ENCODE measurements around the gene TAF4B. TPM values are rescaled to one million over a fixed set of nuclear protein-coding genes. Genes with fewer than 3 reads are reported as not detected.

Gene TAF4B
- total and polyA plus RNA-seq, 10 of the 15 experiments (the other 5 are each of a cell fraction or from before 2014, with no cell fraction given) = 2.3 to 15.0 (median 12.2) TPM

DNA sequence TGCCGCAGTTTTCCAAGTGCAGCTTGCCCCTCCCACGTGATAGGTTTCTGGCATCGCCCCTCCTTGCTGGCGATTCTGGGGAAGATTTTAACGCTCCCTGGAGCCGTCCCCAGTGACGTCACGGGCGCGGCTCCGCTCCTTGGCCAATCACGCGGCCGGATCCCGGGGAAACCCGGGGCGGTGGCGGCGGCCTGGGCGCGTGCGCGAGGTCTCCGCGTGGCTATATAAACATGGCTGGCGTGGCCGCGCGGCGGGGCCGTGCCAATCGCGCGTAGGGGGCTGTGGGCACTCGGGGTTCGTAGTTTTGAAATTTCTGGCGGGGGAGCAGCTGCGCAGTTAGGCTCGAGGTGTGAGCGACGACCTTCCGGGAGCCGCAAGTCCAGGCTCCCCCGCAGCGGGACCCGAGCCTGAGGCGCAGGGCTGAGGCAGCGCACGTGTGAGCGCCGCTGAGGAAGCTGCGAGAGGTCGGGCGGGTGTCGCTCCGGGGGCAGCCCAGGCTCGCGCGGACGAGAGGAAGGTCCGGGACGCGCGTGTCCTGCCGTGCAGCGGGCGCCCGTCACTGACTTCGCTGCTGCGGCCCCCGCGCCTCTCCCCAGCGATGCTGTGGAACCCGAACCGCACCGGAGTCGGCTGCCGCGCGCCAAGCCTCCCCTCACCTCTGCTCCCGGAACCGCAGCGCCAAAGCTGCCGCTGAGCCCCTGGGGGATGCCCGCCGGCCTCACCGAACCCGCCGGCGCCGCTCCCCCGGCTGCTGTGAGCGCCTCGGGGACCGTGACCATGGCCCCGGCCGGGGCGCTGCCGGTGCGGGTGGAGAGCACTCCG, at the start of gene TAF4B (continued):
- TF ChIP-seq, protein P1, sequence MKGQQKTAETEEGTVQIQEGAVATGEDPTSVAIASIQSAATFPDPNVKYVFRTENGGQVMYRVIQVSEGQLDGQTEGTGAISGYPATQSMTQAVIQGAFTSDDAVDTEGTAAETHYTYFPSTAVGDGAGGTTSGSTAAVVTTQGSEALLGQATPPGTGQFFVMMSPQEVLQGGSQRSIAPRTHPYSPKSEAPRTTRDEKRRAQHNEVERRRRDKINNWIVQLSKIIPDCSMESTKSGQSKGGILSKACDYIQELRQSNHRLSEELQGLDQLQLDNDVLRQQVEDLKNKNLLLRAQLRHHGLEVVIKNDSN (IDR thresholded peaks at IDR 0.05; ENCODE audit: borderline replicate concordance, extremely low read length, insufficient read depth, low read depth, low read length) = peak; percentile 65
- TF ChIP-seq RFX5 (IDR thresholded peaks at IDR 0.05; ENCODE audit: low read depth, low read length) = peak; percentile 82
- TF ChIP-seq YBX1 (IDR thresholded peaks at IDR 0.05) = no peak
- TF ChIP-seq, protein P2, sequence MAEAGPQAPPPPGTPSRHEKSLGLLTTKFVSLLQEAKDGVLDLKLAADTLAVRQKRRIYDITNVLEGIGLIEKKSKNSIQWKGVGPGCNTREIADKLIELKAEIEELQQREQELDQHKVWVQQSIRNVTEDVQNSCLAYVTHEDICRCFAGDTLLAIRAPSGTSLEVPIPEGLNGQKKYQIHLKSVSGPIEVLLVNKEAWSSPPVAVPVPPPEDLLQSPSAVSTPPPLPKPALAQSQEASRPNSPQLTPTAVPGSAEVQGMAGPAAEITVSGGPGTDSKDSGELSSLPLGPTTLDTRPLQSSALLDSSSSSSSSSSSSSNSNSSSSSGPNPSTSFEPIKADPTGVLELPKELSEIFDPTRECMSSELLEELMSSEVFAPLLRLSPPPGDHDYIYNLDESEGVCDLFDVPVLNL (IDR thresholded peaks at IDR 0.05; ENCODE audit: low read depth, low read length) = peak; percentile 77
- peak; percentile 87 for TF ChIP-seq DPF2 (IDR thresholded peaks at IDR 0.05)
- TF ChIP-seq IKZF2 (IDR thresholded peaks at IDR 0.05) = peak; percentile 64 to 80; a peak in 3 of 4 replicates
- peak; percentile 51; the same call in 1 of the 2 replicates for TF ChIP-seq NFYB (IDR thresholded peaks at IDR 0.05; ENCODE audit: insufficient read depth, low read depth, low read length)
- TF ChIP-seq NRF1 (conservative IDR thresholded peaks at IDR 0.05; ENCODE audit: low read depth, low read length) = peak; percentile 75
- TF ChIP-seq ETV6 (conservative IDR thresholded peaks at IDR 0.05 in 1 of 2, IDR thresholded peaks at IDR 0.05 in 1 of 2; ENCODE audit: borderline replicate concordance in 1 of 2, low read depth in 1 of 2) = no peak
- TF ChIP-seq, protein P3, sequence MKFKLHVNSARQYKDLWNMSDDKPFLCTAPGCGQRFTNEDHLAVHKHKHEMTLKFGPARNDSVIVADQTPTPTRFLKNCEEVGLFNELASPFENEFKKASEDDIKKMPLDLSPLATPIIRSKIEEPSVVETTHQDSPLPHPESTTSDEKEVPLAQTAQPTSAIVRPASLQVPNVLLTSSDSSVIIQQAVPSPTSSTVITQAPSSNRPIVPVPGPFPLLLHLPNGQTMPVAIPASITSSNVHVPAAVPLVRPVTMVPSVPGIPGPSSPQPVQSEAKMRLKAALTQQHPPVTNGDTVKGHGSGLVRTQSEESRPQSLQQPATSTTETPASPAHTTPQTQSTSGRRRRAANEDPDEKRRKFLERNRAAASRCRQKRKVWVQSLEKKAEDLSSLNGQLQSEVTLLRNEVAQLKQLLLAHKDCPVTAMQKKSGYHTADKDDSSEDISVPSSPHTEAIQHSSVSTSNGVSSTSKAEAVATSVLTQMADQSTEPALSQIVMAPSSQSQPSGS (IDR thresholded peaks at IDR 0.05; ENCODE audit: low read length) = no peak
- TF ChIP-seq POLR2AphosphoS5 (IDR thresholded peaks at IDR 0.05; ENCODE audit: low read length) = peak; percentile 85
- TF ChIP-seq ZNF217 (IDR thresholded peaks at IDR 0.05) = no peak; the same call in 1 of the 2 replicates
- TF ChIP-seq, protein P4, sequence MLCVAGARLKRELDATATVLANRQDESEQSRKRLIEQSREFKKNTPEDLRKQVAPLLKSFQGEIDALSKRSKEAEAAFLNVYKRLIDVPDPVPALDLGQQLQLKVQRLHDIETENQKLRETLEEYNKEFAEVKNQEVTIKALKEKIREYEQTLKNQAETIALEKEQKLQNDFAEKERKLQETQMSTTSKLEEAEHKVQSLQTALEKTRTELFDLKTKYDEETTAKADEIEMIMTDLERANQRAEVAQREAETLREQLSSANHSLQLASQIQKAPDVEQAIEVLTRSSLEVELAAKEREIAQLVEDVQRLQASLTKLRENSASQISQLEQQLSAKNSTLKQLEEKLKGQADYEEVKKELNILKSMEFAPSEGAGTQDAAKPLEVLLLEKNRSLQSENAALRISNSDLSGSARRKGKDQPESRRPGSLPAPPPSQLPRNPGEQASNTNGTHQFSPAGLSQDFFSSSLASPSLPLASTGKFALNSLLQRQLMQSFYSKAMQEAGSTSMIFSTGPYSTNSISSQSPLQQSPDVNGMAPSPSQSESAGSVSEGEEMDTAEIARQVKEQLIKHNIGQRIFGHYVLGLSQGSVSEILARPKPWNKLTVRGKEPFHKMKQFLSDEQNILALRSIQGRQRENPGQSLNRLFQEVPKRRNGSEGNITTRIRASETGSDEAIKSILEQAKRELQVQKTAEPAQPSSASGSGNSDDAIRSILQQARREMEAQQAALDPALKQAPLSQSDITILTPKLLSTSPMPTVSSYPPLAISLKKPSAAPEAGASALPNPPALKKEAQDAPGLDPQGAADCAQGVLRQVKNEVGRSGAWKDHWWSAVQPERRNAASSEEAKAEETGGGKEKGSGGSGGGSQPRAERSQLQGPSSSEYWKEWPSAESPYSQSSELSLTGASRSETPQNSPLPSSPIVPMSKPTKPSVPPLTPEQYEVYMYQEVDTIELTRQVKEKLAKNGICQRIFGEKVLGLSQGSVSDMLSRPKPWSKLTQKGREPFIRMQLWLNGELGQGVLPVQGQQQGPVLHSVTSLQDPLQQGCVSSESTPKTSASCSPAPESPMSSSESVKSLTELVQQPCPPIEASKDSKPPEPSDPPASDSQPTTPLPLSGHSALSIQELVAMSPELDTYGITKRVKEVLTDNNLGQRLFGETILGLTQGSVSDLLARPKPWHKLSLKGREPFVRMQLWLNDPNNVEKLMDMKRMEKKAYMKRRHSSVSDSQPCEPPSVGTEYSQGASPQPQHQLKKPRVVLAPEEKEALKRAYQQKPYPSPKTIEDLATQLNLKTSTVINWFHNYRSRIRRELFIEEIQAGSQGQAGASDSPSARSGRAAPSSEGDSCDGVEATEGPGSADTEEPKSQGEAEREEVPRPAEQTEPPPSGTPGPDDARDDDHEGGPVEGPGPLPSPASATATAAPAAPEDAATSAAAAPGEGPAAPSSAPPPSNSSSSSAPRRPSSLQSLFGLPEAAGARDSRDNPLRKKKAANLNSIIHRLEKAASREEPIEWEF (IDR thresholded peaks at IDR 0.05; ENCODE audit: insufficient replicate concordance, low read depth, low read length) = no peak
- 0 out of 2 replicates have a peak, but pooled peaks have one; percentile 7 for TF ChIP-seq MEF2A (IDR thresholded peaks at IDR 0.05; ENCODE audit: insufficient read depth, low read depth, low read length)
- TF ChIP-seq IRF4 (IDR thresholded peaks at IDR 0.05; ENCODE audit: low read depth, low read length) = no peak
- TF ChIP-seq, protein P5, sequence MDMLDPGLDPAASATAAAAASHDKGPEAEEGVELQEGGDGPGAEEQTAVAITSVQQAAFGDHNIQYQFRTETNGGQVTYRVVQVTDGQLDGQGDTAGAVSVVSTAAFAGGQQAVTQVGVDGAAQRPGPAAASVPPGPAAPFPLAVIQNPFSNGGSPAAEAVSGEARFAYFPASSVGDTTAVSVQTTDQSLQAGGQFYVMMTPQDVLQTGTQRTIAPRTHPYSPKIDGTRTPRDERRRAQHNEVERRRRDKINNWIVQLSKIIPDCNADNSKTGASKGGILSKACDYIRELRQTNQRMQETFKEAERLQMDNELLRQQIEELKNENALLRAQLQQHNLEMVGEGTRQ (IDR thresholded peaks at IDR 0.05; ENCODE audit: borderline replicate concordance, low read depth, low read length) = peak; percentile 45

Measured in GM12878 (cell line).